SKM-1 treated with dmso at 0.1 percent for 144 hours (cell line): ENCODE data around the gene SIDT1.
A peak's percentile ranks its signal among the peaks of the same experiment; 100 is the strongest.

Experiments
- DNase-seq: peaks from one replicate; lab custom pipeline; 2025; ENCODE audit not compliant: unreplicated experiment; lab: John Stamatoyannopoulos, UW

SIDT1 gene

DNA sequence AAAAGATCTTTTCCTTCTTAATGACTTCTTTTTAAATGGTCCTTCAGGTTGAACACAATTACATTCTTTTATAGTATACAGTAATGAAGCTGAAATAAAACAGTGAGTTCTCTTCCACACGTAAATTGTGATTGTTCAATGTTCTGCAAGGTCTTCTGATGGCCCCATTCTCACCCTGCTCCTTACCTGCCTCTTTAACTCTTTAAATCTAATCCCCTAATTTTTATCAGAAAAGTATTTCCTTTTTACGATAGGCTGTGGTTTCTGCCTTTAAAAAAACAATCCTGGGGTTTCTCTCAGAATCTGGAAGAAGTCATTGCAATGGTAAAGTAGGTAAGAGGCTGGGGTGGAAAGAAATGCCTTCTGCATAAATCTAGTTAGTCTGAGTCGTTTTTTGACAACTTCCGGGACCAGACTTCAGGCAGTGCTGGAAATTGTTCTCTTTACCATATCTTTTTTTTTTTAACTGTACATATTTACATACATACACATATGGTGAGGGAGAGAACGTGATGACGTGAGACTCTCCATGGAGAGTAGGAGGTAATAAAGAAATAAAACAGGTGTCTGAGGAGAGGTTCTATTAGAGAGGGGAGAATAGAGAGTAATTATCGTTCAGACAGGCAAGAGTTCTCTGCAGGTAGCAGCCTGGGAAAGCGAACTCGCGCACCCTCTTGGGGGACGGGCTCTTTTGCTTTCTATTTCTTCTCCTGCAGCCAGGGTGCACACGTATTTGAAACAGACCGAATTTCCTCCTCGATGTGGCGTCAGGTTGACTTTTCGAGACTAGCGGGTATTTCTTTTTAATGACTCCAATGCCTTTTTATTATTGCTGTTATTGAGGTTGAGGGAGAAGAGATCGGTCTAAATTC, at the start of gene SIDT1:
SIDT1 (plus strand) TSS at position 730 of the 872 bp plus-strand sequence. CDS start 467 bp downstream, outside the sequence.
- DNase-seq: peak; percentile 40

DNA sequence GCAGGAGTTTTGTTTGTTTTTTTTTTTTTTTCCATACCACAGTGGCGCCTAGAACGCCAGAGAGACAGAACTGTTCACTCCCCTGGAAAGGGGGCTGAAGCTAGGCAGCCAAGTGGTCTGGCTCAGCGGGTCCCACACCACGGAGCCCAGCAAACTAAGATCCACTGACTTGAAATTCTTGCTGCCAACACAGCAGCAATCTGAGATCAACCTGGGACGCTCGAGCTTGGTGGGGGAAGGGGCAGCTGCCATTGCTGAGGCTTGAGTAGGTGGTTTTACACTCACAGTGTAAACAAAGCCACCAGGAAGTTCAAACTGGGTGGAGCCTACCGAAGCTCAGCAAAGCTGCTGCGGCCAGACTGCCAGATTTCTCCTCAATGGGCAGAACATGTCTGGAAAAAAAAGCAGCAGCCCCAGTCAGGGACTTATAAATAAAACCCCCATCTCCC, 47.2 kb upstream of the SIDT1 start:
- DNase-seq: no peak

DNA sequence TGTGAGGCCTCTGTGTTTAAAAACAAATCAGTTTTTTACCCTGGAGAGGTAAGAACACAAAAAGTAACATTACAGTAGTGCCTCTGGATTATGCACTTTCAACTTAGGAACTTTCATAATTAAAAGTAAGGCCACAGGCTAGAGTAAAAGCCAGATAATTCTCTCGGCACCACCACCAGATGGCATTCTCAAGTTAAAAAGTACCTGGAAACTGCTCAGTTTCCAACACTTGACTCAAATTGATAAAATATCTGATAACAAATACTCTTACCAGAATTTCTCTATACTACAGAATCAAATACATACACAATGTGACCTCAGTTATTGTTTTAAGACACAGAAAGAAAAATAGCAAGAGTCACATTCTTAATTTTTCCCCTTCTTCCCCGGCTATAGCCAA, 37.3 kb upstream of the SIDT1 start:
- no peak for DNase-seq

DNA sequence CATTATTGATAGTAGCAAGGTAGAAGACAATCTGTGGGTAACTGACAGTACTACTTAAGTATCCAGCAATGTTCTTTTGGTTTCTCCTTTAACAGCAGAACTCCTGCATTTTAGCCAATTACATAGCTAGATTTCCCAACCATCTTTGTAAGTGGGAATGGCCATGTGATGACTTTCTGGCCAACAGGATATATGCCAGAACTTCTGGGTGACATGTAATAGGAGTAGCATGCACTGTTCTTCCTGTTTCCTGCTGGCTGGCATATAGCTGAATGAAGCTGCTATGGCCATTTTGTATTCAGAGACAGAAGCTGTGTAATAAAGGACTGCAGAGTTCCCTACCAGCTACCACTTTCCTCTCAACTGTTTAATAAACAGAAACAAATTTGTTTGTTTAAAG, 35.4 kb upstream of the SIDT1 start:
- DNase-seq: no peak

DNA sequence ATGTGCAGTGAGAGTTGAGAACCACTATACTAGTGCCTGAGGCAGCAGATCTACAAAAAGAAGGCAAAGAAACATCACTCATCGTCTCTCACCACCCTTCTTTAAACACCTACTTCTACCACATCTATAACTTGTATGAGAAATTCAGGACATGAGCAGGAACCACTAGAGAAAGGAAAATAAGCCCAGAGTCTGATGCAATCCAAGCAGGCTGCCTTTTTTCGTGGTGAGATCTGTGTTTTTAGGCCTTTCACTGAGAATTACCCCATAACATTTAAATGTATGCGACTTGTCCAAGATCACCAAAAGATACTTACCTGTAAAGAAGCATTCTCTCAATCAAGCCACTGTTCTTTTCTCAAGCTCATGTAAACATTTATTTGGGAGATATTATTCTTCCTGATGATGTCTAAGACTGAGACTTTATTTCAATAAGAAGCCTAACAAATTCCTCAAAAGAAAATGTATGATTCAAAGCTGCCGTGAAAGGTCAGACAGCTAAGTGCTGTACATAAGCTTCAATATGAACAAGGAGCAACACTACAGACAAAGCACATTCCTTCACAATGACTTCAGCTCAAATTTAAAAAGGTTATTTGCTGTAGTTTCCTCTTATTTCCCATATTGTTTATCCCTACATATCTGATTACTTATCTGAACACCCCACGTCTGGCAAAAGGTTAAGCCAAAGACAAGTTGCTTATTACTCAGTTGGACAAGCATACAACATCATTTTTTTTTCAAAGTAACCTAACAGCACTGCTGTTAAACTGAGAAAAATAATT, 33.9 kb upstream of the SIDT1 start:
- DNase-seq: no peak

DNA sequence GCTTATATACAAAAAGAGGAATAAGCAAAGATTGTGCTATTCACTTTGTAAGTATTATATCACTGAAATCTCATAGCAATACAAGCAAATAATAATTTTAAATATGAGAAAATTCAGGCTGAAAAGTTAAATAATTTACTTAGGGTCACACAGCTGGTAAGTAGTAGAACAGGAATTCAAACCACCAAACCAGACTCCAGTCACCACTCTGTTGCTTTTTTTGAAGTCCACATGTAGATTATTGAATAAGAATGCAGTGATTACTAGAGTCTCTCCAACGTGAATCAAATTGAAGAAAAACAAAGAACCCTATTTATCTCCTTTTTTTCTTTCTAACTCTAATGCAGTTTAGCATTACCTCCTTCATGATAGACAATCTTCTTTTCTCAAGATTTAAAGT, 33.3 kb upstream of the SIDT1 start:
- DNase-seq: no peak

DNA sequence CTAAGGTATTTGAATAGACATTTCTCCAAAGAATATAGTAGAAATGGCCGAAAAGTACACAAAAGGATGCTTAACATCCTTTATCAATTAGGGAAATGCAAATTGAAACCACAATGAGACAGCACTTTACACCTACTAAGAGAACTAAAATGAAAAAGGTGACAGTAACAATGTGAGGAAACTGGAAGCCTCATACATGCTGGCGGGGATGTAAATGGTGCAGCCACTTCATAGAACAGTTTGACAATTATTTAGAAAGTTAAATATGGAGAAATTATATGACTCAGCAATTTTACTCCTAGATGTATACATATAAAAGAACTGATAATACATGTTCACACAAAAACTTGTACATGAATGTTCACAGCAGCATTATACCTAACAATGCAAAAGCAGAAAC, 30.8 kb upstream of the SIDT1 start:
- DNase-seq: no peak

DNA sequence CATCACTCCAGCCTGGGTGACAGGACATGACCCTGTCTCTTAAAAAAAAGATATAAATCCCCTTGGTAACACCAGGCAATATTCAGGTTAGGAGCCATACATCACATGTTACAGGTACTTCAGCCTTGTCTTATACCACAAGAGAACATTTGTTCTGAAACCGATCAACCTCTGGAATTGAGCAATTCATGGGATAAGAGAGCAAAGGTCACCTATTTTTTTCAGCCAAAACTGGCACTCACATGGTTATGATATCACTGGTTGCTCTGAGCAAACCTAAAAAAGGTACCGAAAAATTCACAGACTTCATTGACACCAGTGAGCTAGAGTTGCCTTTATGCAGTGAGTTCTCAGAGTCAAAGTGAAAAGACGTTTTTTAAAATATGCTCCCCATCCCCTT, 26.5 kb upstream of the SIDT1 start:
- DNase-seq: no peak

DNA sequence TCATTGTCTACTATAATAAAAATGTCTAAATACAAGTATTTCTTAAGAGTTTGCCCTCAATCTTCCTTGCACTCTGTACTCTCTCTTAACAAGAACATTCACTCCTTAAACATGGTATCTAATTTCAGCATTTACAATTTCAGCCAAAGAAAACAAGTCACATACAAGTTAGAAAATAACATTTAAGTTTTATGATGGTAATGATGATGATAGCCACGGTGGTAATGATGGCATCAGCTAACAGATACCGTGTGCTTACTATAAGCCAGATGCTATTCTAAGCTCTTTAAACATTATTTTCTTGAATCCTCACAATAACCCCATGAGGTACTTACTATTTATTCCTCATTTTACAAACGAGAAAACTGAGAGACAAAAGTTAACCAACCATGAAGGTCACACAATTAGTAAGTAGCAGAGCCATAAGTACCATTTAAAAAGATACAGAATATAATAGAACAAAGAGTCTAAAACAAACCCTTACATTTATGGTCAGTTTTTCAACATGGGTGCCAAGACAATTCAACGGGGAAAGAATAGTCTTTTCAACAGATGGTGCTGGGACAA, 24.8 kb upstream of the SIDT1 start:
- DNase-seq: no peak

DNA sequence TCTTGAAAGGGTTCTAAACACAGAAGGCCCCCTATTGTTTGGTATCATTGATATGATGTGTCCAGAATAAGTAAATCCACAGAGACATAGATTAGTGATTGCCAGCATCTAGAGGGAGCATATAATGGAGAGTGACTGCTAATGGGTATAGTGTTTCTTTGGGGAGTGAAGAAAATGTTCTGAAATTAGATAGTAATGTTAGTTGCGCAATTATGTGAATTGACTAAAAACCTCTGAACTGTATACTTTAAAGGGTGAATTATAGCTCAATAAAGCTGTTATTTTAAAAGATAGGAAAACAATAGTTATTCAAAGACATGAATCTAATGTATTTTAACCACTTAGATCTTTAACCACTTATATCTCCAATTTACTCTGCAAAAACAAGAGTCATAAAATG, 23.4 kb upstream of the SIDT1 start:
- DNase-seq: no peak

DNA sequence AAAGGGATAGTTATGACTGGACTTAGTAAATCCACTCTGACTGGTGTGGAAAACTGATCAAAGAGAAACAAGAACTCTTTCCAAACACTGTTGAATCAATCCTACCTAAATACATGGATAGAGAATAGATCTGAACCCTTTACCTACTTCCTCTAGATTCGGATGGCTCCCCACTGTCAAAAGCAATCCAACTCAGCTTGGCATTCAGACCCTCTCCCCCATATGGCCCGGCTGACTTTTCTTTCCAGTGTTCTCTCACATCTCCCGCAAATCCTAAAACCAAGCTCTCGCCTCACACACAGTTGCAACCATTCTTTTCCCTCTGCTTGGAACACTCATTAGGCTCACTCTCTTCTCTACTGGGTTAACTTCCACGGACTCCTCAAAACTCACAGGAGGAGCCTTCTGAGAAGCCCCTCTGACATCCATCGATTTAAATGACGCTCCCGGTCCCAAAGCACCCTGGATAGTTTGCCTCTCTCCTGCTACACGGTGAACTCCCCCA, 18.0 kb upstream of the SIDT1 start:
- DNase-seq: no peak

DNA sequence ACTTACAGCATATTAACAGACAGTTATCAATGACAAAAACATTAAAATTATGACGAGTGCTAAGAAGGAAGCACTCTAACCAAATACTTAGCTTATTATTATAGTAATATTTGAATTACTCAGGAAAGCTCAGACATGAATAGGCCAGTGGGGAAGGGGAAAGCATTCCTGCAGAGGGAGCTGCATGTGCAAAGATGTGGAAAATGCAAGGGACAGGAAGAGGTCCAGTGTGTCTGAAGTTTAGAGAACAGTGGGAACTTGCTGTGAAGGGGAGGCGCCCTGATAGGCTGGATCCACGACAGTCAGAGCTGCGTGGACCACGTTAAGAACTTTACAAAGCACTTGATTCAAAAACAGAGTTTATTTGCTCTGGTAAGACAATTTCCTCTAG, 16.2 kb upstream of the SIDT1 start:
- DNase-seq: no peak

DNA sequence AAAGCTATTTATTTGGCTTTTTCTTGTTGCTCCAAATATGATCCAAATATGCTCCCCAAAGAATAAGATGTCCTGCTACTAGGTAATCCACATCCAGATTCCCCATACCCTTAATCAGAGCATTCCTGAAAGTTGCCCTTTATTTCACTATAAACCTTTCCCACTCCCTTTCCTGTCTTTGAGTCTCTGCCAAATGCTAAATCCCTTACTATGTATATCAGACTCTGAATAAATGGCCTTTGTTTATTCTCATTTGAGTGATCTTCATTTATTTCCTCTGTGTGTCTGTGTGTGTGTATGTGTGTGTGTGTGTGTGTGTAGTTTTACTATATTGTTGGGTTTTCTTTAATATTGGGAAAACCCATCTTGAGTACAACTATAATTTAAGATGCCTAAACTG, 10.4 kb upstream of the SIDT1 start:
- no peak for DNase-seq

DNA sequence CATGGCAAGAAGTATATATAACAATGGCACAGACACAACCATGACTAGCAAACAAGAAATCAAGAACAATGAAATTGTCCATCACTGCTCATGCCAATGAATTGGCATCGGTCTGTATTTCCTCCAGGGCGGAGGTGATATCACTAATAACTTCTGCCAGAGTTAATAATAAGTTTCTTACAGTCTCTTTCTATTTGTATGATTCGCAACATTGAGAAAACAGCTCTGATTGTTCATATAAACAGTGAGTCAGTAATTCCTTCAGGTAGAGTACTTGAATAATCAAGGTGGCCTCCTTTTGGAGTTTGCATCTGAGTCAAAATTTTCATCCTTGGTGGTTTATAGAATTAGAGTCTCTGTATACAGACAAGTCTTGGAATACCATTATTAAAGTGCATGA, 9.1 kb upstream of the SIDT1 start:
- DNase-seq: no peak

DNA sequence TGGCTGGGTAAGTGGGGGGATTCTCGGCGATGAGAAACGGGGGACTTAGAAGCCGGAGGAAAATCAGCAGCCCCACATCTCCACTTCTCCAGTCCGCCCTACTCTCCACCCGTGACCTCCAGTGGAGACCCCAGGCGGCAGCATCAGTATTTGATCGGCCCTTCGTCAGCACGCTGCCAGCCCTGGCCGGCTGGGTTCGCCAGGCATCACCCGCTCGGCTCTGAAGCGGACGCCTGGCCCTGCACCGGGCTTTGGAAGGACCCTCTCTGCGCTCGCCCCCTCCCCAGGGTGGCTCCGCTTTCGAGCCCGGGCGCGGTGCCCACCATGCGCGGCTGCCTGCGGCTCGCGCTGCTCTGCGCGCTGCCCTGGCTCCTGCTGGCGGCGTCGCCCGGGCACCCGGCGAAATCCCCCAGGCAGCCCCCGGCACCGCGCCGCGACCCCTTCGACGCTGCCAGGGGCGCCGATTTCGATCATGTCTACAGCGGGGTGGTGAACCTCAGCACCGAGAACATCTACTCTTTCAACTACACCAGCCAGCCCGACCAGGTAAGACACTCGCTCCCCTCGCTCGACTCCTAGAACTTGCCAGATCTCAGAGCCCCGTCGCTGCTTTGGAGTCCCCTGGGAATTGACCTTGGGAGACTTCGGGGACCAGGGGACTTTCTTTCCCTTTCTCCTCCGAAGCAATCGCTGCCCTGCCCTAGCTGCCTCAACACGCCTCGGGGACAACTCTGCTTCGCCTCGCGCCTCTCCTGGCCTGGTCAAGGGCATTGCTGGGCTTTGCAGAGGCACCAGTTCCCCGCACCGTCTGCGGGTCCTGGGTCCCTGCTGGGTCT, 561 bp downstream of the SIDT1 start:
- no peak for DNase-seq

DNA sequence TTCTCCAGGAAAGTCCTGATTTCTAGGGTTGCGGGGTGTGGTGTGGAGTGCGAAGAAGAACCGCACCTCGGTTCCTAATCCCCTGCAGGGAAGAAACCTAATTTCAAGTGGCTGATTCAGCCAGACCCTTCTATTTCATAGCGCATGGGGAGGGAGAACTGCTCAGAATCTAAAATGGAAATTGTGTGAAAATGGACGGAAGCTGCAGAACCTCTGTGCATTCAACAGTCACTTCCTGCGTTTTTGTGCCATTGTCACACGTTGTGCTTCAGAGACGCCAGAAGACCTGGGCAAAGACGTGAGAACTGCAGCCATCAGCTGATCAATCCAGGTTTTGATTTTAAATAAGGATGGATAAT, 1.2 kb downstream of the SIDT1 start:
- DNase-seq: no peak

DNA sequence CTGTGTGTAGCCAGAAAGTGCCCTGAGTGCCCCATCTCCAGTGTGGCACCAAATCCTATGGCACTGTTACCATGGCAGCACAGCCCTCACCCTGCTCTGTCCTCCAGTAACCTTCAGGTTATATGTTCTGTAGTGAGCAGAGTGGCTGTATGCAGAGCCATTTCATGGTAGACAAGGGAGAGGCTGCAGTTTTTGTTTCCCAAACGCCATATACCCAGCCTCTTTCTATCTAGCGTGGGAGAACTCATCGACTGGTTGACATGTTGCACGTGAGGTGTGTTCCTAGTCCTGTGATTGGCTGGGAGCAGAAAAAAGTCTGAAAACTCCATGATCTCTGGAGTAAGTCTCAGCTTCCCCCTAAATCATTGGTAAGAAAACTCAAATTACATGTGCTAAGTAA, 2.0 kb downstream of the SIDT1 start:
- DNase-seq: no peak

DNA sequence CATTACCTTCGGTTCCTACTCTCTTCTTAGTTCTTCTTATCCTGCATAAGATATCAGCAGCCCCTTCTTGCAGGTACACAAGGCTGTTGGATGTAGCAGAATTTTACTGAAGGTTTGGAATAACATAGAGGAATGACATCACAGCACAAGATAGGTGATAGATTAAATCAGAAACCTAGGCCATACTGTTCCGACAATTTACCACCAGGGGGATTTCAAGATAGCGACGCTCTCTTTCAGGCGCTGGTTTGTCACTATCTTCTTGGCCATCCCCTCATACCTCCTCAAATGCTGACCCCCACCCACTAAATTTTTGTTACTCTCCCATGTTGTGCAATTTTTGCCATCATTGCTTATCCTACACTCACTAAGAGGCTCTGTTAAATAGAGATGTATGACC, 3.5 kb downstream of the SIDT1 start:
- DNase-seq: no peak

DNA sequence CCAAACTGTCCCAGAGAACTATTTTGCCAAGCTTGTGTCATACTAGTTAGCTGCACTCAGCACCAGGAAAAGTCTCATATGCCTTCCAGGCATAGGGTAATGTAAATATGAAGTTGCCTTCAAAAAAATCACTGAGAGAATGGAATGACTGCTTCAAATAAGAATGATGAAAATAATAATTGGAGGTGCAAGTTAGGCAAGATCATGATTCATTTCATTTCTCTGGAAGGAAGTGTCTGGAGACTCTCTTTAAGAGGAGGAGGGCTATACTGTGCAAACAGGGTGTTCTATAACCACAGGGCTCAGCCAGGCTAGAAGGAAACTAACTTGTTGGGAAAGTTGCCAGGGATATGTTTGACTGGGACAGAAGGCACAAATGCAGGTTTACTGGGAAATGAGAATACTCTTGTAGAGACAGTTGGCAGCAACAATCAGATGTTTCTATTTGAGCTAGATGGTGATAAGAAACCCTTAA, 4.3 kb downstream of the SIDT1 start:
- DNase-seq: no peak

DNA sequence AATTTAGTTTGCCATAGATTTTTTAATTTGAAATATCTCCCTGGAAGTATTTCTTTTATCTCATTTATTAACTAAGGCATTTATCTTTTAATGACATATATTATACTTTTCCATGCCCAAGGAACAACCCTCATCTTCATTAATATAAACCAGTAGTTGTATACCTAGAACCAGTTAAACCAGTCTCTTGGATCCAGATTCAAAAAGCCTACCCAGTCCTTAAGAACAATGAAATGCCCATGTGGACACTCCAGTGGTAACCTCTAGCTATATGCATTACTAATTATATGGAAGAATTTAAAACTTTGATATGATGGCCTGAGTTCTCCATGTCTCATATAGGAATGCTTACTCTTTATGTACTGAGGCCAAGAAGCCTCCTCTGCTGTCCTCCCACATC, 4.8 kb downstream of the SIDT1 start:
- no peak for DNase-seq

DNA sequence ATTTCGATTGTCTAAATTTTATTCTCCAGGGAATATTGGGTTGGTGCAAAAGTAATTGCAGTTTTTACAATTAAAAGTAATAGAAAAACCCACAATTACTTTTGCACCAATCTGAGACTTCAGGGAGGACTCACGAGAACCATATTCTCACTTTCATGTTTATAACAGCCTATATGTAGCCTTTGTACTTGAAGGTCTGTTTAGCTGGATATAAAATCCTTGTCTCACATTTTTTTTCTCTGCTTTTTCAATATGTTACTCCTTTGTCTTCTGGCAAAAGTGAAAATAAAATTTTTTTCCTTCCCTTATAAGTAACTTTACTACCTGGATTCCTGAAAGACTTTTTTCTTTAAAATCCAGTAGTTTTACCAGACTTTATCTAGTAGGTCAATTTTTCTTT, 9.2 kb downstream of the SIDT1 start:
- no peak for DNase-seq
